GM18517 (cell line): ENCODE data around the gene CACNB3.
"Not testable (repeated sequence)": the region's sequence is repeated elsewhere in the genome, so short reads cannot be mapped to it uniquely, and the experiment has no call there.

Source experiments
- ATAC-seq: cut with Tn5 transposase; IDR thresholded peaks from one replicate; pipeline ENCODE4 v1.9.1; 2021; ENCODE audit warnings: mild to moderate bottlenecking, moderate library complexity; ENCODE audit not compliant: unreplicated experiment

Gene CACNB3

DNA sequence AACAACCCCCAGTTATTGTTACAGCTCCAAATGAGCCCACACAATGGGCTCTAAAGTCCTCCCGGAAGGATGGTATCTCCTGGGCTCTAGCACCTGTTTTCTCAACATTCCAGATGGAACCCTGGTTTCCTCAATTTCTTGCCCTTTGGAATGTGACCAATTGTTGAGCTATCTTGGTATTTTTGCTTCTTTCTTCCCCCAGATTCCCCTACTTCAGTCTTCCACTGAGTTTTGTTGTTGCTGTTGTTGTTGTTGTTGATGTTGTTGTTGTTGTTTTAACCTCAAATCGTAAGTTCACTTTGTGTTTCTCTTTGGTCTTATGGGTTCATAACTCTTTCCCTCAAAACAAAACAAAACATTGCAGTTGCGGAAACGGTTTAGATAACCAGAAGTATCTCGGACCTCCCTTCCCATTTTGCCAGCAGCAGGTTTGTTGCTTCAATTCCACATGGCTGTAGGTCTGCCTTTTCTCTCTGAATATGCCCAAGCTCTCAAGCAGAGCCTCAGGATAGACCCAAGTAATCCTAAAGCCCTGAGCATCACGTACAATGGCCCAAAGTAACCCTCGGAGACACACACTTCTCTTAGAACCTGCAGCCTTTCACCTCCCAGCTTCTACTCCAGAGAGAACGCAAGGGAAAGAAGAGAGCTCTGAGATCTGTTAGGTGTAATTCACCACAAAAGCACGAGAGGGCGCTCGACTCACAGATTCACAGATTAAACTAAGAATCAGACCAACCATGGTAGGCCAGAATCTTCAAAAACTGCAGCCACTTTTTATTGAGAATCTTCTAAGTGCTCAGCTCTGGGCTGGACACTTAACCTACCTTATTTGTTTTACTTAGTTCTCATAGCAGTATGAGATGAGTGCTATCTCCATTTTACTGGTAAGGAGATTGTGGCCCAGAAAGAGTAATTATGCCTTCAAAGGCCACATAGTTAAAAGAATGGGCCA lies 34.7 kb downstream of the CACNB3 start:
- peak; percentile 63 for ATAC-seq

DNA sequence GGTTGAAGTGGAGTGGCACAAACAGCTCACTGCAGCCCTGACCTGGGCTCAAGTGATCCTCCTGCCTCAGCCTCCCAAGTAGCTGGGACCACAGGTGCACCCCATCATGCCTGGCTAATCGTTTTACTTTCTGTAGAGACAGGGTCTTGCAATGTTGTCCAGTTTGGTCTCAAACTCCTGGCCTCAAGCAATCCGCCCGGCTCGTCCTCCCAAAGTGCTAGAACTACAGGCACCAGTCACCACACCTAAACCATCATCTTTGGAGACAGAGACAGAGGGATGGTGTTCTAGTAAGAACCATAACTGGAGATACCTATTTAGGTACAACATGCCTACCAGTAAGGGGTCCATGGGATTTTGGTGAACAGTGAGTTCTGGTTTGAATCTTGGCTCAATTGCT lies 36.2 kb downstream of the CACNB3 start:
- no peak for ATAC-seq

DNA sequence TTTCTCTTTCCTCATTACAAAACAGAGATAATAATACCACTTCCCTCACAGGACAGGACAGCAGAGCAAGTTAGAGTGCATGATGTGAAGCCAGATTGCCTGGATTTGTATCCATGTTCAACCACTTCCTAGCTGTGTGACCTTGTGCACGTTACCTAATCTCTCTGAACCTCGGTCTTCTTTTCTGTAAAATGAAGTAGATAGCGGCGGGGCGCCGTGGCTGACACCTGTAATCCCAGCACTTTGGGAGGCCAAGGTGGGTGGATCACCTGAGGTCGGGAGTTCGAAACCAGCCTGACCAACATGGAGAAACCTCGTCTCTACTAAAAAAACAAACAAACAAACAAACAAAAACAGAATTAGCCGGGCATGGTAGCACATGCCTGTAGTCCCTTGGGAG lies 36.6 kb downstream of the CACNB3 start:
- not testable (repeated sequence) for ATAC-seq

DNA sequence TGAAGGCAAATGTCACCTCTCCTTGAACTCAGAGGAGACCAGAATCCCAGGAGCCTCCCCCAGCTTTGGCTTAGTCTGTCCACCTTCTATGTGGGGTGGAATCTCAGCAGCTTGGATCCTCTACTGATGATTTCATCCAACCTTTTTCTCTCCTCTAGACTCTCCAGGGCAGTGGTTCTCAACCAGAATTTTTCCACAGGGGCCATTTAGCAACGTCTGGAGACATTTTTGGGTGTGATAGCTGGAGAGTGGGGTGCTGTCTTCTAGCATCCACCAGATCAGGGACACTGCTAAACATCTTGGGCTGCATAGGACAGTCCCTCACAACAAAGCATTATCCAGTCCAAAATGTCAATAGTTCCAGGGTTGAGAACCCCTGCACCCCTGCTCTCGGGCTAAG lies 38.1 kb downstream of the CACNB3 start:
- ATAC-seq: no peak

DNA sequence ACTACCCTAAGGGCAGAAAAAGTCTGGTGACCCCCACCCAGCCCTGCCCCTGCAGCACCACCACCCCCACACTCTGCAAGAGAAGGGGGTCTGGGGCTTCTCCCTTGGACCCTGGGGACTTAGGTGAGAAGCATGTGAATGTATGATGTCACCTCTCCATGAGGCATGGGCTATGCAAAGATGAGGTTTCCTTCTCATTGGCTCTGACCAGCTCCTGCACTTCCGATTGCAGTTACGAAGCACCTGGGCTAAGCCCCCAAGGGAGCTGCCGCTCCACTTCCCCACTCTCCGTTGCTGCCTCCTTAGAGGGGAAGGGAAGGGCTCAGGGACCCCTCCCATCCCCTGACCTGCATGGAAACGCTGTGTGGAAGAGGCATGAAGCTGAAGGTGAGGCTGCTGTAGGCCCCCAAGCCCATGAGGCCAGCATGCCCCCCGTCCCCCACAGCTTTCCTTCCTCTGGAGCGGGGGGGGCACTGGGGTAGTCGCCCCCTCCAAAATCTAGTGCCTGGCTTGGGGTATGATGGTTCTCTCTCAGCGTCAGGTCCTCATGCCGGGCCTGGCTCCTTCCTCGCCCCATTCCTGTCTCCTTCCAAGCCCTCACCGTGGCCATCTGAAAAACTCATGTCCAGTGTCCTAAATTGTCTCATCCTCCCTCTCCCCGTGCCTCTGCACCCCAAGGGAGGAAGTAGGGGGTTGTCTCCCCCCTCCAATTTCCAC lies 39.1 kb downstream of the CACNB3 start:
- no peak for ATAC-seq

DNA sequence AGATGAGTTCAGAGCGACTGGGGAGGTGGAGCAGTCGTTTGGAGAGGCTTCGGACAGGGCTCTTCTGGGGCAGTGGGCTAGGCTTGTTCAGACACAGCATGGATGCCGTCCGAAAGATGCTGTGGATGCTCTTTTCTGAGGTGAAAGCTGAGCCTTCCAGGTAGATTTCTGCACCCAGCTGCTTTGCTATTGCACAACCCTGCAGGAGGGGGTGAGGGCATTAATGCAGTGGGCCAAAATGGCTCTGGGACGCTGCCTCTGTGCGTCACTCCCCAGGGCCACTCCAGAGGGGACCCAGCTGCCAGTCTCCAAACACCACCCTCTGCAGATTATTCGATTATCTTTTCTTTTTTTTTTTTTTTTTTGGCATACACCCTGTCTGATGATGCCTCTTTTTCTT lies 39.7 kb downstream of the CACNB3 start:
- no peak for ATAC-seq

DNA sequence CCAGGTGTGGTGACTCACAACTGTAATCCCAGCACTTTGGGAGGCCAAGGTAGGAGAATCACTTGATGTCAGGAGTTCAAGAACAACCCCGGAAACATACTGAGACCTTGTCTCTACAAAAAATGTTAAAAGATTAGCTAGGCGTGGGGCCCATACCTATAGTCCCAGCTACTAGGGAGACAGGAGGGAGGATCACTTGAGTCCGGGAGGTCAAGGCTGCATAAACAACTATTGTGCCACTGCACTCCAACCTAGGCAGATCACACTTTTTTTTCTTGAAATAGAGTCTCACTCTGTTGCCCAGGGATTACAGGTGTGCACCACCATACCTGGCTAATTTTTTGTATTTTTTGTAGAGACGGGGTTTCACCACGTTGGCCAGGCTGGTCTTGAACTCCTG lies 41.3 kb downstream of the CACNB3 start:
- no peak for ATAC-seq

DNA sequence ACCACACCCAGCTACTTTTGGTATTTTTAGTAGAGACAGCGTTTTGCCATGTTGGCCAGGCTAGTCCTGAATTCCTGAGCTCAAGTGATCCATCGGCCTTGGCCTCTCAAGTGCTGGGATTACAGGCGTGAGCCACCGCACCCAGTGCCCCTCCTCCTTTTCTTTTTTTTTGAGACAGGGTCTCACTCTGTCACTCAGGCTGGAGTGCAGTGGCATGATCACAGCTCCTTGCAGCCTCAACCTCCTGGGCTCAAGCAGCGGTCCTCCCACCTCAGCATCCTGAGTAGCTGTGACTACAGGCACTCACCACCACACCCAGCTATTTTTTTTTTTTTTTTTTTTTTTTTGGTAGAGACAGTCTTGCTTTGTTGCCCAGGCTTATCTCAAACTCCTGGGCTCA lies 41.9 kb downstream of the CACNB3 start:
- ATAC-seq: not testable (repeated sequence)

DNA sequence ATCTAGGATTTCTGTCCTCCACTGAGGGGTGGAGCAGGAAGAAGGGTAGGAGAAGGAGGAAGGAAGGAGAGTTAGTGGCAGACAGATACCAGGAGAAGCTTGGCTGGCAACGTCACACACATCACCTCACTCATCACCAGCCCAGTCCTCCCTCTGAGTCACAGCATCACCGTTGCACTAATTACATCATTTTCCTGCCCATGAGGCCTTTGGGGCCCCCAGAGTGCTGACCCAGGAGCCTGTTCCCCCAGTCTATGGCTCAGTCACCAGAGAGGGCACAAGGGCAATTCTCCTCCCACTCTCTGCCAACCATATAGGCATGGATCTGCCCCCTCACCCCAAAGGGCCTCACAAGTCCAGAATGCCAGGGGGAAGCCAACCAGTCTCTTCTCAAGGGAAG lies 42.8 kb downstream of the CACNB3 start:
- ATAC-seq: no peak

DNA sequence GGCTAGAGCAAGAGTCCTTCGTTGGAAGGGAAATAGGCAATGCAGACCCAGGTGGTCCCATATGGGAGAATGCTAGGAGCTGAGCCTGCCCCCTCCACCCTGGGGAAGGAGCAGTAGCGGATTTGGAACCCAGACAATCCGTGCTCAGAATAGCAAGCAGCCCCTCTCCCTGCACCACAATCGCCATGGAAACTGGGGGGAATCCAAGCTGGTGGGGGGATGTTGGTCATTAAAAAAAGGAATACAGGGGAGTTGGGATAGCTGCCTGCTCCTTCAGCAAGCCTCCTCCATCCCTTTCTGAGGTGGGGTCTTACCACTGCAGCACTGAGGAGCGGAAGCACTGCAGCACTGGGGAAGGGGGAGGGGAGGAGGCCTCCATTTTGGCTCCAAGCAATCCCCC lies 44.5 kb downstream of the CACNB3 start:
- no peak for ATAC-seq

DNA sequence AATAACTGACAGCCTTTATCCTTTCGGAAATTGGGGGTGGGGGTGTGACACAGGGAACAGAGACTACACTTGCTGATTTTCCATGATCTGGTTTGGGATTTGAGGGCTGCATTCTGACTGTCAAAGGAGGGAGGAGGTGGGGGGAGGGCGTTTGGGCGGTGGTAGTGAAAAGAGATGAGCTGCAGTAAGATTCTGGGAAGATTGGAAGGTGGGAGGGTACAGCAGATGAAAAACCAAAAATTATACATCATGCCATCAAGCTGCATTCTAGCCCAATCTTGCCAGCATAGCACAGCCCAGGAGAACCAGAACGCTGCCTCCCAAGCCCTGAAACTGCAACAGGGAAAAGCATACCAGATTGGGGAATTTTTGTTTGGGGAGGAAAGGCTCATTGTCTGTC lies 45.0 kb downstream of the CACNB3 start:
- ATAC-seq: no peak

DNA sequence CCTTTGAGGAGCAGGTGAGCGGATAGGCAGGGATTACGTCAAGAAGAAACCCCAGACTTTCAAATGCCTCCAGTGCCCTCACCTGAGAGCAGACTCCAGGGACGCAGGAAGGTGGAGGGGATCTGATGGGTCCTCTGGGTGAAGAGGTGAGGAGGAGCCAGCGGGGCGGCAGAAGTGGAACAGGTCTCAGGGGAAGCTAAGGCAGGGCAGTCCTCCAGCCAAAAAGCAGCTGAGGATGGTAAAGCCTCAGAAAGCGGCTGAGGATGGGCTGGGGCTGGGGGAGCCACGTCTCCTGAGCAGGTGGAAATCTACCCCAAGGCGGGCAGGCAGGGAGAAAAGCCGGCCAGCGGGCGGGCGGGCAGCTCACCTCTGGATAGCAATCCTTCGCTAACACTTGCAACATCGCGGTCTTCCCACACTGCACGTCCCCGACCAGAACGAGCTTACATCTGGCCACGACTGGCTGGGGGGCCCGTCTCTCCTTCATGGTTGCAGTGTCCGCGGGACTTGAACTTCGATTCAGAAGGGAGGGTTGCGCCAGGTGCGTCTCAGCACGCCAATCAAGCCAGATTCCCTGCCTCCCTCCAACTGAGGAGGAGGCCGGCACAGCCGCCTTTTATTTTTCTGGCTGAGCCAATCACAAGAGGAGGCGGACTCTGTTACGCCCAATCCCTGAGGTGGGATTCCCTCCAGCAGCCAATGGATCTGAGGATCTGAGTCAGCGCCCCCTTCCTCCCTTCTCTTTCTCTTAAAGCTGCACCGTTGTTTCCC lies 47.2 kb downstream of the CACNB3 start, which contains the start of gene RND1:
Gene RND1 (minus strand): TSS at position 590 of the 771 bp plus-strand sequence. CDS start 103 bp downstream, at position 487.
- peak; percentile 75 for ATAC-seq

DNA sequence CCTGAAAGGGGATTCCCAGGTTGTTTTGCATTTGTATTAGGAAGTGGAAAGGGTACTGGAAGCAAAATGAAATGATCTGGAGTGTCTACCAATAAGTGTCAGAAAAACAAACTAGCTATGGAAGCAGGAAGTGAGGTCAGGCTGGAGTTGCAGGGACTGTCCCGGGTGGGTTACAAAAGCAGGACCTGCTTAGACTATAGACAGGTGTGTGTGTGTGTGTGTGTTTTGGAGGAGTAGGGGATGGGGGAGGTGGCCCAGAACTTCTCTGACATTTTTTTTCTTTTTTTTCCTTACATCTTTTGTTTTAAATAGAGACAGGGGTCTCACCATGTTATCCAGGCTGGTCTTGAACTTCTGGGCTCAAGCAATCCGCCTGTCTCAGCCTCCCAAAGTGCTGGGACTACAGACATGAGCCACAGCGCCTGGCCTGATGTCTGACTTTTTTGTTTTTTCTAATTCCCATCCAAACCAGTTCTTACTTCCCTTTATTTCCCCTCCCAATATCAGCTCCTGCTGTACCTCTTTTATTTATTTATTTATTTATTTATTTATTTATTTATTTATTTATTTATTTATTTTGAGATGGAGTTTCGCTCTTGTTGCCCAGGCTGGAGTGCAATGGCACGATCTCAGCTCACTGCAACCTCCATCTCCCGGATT lies 47.9 kb downstream of the CACNB3 start:
- no peak for ATAC-seq

DNA sequence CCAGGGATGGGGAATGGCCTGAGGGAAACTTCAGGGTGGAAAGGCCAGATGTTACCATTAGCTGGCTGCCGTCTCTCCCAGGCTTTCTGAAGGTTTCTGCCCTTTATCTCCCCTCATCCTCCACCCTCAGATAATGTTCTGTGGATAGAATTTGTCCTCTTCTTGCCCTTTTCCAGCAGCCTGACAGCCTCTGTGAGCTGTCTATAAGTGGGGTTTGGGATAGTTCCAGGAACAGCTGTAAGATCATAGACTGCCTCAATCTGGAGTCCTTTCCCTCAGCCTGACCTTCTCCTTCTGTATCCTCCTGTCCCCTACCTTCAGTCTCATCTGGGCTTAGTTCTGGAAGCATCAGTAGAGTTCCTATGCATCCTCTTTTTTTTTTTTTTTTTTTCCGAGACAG lies 50.2 kb downstream of the CACNB3 start:
- ATAC-seq: no peak

DNA sequence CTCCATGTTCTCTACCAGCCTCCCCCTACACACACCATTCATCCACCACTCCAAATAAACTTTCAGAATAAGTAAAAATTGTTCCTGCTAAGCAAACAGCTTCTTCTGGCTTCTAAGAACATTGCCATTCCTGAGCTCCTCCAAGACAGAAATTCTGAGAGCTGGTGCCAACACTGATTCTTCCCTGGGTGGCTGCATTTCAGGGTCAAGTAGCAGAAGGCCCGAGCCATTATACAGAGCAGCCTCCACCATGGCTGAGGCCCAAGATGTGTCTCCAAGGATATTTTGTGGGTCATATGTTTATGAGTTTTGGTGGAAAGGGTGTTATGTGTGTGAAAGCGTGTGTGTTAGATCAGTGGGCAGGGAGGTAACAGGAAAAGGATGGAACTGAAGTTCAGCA lies 50.9 kb downstream of the CACNB3 start:
- ATAC-seq: no peak

DNA sequence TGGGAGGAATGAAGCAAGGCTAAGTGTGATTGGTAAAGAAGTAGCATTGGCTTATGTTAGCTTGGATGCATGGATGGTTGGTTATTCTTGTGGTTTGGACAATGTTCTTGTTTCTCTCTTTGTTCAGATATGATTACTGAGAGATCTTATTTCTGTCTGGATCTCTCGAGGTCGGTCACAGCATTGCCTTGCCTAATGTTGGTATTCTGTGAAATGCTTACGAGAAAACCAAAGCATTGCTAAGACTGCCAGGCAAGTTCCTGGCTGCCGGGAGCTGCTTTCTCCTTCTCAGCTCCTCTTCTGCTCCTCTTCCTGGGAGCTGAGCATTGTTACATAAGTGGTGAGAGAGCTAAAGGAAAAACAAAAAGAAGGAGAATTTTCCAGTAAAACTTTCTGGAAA lies 54.8 kb downstream of the CACNB3 start:
- ATAC-seq: no peak

DNA sequence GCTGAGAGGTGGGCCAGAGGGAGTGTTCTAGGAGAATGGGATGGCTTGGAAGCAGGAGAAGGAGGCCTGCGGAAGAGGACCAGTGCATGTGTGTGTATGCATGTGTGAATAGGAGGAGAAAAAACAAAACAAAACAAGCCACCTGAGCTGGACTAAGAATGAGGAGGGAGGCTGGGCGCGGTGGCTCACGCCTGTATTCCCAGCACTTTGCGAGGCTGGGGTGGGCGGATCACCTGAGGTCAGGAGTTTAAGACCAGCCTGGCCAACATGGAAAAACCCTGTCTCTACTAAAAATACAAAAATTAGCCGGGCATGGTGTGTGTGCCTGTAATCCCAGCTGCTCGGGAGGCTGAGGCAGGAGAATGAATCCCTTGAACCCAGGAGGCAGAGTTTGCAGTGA lies 55.2 kb downstream of the CACNB3 start:
- not testable (repeated sequence) for ATAC-seq

DNA sequence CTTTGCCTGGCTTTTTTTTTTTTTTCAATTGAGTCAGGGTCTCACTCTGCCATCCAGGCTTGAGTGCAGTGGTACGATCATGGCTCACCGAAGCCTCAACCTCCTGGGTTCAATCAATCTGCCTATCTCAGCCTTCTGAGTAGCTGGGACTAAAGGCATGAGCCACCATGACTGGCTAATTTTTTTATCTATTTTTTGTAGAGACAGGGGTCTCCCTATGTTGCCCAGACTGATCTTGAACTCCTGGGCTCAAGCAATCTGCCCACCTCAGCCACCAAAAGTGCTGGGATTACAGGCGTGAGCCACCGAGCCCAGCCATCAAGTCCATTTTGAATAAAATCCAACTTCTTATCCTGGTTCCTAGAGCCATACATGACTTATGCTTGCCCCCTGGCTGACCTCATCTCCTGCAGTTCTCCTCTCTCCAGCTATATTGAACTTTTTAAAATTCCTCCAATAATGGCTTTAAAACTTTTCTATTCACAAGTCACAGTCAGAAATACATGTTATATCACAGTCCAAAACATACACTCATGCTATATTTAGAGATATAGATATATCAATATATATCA lies 57.7 kb downstream of the CACNB3 start:
- ATAC-seq: no peak
